ENCODE results near the gene MET. TPM values are rescaled to one million over a fixed set of nuclear protein-coding genes. Genes with fewer than 3 reads are reported as not detected.
"Not testable (repeated sequence)": the region's sequence is repeated elsewhere in the genome, so short reads cannot be mapped to it uniquely, and the experiment has no call there.

Gene MET
- total and polyA plus RNA-seq, 4 donors, result 10.2 to 41.9 (median 25.4) TPM

DNA sequence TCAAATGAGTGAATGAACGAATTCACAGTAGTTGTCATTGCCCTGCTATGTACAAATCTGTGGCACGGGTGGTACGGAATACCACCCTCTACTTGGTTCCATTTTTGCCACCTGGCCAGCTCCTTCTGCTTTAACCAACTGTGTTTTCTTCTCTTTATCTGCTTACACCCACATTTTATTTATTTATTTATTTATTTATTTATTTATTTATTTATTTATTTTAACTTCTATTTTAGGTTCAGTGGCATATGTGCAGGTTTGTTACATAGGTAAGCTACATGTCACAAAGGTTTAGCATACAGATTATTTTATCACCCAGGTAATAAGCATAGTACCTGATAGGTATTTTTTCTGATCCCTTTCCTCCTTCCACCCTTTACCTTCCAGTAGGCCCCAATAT, 148.2 kb downstream of the MET start:
- TF ChIP-seq EGR1 (IDR thresholded peaks at IDR 0.05; ENCODE audit: low read depth in 2 of 2) (no peak), FOXA2 (IDR thresholded peaks at IDR 0.05) (no peak), HNF4G (IDR thresholded peaks at IDR 0.05) (no peak), NR2F2 (IDR thresholded peaks at IDR 0.05) (no peak), YY1 (IDR thresholded peaks at IDR 0.05) (no peak), HNF4A (conservative IDR thresholded peaks at IDR 0.05) (no peak), FOXA1 (IDR thresholded peaks at IDR 0.05) (no peak), GABPA (IDR thresholded peaks at IDR 0.05 in 1 of 2, conservative IDR thresholded peaks at IDR 0.05 in 1 of 2) (no peak), RXRA (IDR thresholded peaks at IDR 0.05) (no peak), JUND (IDR thresholded peaks at IDR 0.05) (no peak), TAF1 (conservative IDR thresholded peaks at IDR 0.05) (no peak), RAD21 (IDR thresholded peaks at IDR 0.05) (no peak), SP1 (IDR thresholded peaks at IDR 0.05) (no peak)
- TF ChIP-seq, protein P1, sequence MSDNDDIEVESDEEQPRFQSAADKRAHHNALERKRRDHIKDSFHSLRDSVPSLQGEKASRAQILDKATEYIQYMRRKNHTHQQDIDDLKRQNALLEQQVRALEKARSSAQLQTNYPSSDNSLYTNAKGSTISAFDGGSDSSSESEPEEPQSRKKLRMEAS (IDR thresholded peaks at IDR 0.05), result no peak
- TF ChIP-seq, protein P2, sequence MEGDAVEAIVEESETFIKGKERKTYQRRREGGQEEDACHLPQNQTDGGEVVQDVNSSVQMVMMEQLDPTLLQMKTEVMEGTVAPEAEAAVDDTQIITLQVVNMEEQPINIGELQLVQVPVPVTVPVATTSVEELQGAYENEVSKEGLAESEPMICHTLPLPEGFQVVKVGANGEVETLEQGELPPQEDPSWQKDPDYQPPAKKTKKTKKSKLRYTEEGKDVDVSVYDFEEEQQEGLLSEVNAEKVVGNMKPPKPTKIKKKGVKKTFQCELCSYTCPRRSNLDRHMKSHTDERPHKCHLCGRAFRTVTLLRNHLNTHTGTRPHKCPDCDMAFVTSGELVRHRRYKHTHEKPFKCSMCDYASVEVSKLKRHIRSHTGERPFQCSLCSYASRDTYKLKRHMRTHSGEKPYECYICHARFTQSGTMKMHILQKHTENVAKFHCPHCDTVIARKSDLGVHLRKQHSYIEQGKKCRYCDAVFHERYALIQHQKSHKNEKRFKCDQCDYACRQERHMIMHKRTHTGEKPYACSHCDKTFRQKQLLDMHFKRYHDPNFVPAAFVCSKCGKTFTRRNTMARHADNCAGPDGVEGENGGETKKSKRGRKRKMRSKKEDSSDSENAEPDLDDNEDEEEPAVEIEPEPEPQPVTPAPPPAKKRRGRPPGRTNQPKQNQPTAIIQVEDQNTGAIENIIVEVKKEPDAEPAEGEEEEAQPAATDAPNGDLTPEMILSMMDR (IDR thresholded peaks at IDR 0.05; ENCODE audit: low read depth, low read length, missing input control), result no peak
- TF ChIP-seq, protein P3, sequence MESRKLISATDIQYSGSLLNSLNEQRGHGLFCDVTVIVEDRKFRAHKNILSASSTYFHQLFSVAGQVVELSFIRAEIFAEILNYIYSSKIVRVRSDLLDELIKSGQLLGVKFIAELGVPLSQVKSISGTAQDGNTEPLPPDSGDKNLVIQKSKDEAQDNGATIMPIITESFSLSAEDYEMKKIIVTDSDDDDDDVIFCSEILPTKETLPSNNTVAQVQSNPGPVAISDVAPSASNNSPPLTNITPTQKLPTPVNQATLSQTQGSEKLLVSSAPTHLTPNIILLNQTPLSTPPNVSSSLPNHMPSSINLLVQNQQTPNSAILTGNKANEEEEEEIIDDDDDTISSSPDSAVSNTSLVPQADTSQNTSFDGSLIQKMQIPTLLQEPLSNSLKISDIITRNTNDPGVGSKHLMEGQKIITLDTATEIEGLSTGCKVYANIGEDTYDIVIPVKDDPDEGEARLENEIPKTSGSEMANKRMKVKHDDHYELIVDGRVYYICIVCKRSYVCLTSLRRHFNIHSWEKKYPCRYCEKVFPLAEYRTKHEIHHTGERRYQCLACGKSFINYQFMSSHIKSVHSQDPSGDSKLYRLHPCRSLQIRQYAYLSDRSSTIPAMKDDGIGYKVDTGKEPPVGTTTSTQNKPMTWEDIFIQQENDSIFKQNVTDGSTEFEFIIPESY (IDR thresholded peaks at IDR 0.05), result no peak
- TF ChIP-seq, protein P4, sequence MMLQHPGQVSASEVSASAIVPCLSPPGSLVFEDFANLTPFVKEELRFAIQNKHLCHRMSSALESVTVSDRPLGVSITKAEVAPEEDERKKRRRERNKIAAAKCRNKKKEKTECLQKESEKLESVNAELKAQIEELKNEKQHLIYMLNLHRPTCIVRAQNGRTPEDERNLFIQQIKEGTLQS (IDR thresholded peaks at IDR 0.05), result no peak
- TF ChIP-seq, protein P5, sequence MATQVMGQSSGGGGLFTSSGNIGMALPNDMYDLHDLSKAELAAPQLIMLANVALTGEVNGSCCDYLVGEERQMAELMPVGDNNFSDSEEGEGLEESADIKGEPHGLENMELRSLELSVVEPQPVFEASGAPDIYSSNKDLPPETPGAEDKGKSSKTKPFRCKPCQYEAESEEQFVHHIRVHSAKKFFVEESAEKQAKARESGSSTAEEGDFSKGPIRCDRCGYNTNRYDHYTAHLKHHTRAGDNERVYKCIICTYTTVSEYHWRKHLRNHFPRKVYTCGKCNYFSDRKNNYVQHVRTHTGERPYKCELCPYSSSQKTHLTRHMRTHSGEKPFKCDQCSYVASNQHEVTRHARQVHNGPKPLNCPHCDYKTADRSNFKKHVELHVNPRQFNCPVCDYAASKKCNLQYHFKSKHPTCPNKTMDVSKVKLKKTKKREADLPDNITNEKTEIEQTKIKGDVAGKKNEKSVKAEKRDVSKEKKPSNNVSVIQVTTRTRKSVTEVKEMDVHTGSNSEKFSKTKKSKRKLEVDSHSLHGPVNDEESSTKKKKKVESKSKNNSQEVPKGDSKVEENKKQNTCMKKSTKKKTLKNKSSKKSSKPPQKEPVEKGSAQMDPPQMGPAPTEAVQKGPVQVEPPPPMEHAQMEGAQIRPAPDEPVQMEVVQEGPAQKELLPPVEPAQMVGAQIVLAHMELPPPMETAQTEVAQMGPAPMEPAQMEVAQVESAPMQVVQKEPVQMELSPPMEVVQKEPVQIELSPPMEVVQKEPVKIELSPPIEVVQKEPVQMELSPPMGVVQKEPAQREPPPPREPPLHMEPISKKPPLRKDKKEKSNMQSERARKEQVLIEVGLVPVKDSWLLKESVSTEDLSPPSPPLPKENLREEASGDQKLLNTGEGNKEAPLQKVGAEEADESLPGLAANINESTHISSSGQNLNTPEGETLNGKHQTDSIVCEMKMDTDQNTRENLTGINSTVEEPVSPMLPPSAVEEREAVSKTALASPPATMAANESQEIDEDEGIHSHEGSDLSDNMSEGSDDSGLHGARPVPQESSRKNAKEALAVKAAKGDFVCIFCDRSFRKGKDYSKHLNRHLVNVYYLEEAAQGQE (IDR thresholded peaks at IDR 0.05), result no peak

DNA sequence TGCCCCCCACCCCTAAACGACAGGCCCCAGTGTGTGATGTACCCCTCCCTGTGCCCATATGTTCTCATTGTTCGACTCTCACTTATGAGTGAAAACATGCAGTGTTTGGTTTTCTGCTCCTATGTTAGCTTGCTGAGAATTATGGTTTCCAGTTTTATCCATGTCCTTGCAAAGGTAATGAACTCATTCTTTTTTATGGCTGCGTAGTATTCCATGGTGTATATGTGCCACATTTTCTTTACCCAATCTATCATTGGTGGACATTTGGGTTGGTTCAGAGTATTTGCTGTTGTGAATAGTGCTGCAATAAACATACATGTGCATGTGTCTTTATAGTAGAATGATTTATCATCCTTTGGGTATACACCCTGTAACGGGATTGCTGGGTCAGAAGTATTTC, 149.7 kb downstream of the MET start:
- not testable (repeated sequence) for H3K4me1 ChIP-seq (ENCODE audit: control insufficient read depth in 4 of 4, insufficient read depth in 4 of 4, low read length in 3 of 4); H3K27me3 ChIP-seq (ENCODE audit: control insufficient read depth in 4 of 4, insufficient read depth in 4 of 4, low read length in 3 of 4); H3K27ac ChIP-seq (ENCODE audit: low read depth in 1 of 2, low read length in 2 of 2); H3K4me3 ChIP-seq (ENCODE audit: low read depth in 1 of 3, low read length in 3 of 3); H3K36me3 ChIP-seq (ENCODE audit: control insufficient read depth in 4 of 4, insufficient read depth in 3 of 4, low read depth in 1 of 4, low read length in 3 of 4); H3K9me3 ChIP-seq (ENCODE audit: control insufficient read depth in 4 of 4, low read length in 3 of 4); DNase-seq (ENCODE audit: low spot score); H3K9ac ChIP-seq (ENCODE audit: low read depth in 1 of 2, low read length in 2 of 2)
- 99% methylated on average over 4 of the region's 4 CpGs for WGBS

More for the DNA sequence above, 148.2 kb downstream of the MET start:
- H3K27ac ChIP-seq (ENCODE audit: low read depth in 1 of 2, low read length in 2 of 2), result no peak overlapping the region
- 95% methylated on average over 3 of the region's 3 CpGs for WGBS
- H3K9ac ChIP-seq (ENCODE audit: low read depth in 1 of 2, low read length in 2 of 2), result no peak overlapping the region
- H3K4me3 ChIP-seq (ENCODE audit: low read depth in 1 of 3, low read length in 3 of 3), result no peak overlapping the region
- peaks cover 0 to 3% (median 1%) of the 10 kb centered on the region in 4 donors for H3K4me1 ChIP-seq (ENCODE audit: control insufficient read depth in 4 of 4, insufficient read depth in 4 of 4, low read length in 3 of 4)
- no peak for DNase-seq (ENCODE audit: low spot score)
- no peaks in the 10 kb centered on the region for H3K9me3 ChIP-seq (ENCODE audit: control insufficient read depth in 4 of 4, low read length in 3 of 4)
- no peaks in the 10 kb centered on the region for H3K27me3 ChIP-seq (ENCODE audit: control insufficient read depth in 4 of 4, insufficient read depth in 4 of 4, low read length in 3 of 4)
- H3K36me3 ChIP-seq (ENCODE audit: control insufficient read depth in 4 of 4, insufficient read depth in 3 of 4, low read depth in 1 of 4, low read length in 3 of 4), result no peaks in the 10 kb centered on the region
